ENCODE measurements around the gene BEGAIN. TPM values are rescaled to one million over a fixed set of nuclear protein-coding genes. Genes with fewer than 3 reads are reported as not detected.

Gene BEGAIN
- total and polyA plus RNA-seq, 7 donors = 0.36 to 1.4 (median 0.60) TPM

DNA sequence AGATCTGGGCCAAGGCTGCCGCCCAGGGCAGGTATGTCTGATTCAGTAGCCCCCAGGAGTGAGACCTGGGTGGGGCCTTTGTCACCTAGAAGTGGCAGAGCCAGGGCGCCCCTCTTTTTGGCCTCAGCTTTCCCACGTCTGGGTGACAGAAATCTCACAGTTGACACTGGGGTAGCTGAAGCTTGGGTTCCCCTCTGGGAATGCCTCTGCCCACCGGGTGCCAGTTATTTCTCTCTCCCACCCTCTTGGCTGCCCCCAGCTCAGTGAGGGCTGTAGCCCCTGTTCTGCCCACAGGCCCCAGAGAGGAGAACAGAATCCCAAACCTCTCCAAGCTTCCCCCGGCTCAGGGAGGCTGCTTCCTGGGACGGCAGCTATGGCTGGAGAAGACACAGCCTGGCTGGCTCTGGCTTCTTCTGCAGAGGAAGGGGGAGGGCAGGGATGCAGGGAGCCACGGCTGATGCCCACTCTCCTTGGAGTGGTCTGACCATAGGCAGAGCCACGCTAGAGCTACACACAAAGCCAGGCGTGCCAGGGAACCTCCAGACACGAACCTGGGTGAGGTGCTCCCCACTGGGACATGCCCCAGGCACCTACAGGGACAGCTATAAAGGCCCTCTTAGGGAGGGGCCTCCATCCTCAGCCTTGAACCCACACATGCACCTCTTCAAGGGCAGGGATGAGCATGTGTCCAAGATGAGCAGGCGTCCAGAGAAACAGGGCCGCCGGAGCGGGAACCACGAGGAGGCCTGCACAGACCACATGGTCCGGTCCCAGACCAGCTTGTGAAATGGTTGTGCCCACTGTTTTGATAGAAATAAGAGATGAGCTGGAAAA, 51.7 kb downstream of the BEGAIN start:
- WGBS, 2 donors = 87 to 92% methylated on average over 16 of the region's 16 CpGs
- peak; percentile 46 for DNase-seq
- H3K9me3 ChIP-seq = no peaks in the 10 kb centered on the region
- H3K4me3 ChIP-seq = no peak overlapping the region
- H3K4me1 ChIP-seq = peaks cover 0 to 20% (median 16%) of the 10 kb centered on the region in 4 donors
- no peaks in the 10 kb centered on the region for H3K36me3 ChIP-seq
- intact Hi-C loops (cut with DNase I) = no loop called here
- H3K27me3 ChIP-seq = no peaks in the 10 kb centered on the region
- H3K27ac ChIP-seq = no peak overlapping the region
- TF ChIP-seq POLR2A (IDR thresholded peaks at IDR 0.05) (no peak), POLR2AphosphoS5 (IDR thresholded peaks at IDR 0.05) (no peak), EP300 (IDR thresholded peaks at IDR 0.05) (no peak)
- TF ChIP-seq, protein P1, sequence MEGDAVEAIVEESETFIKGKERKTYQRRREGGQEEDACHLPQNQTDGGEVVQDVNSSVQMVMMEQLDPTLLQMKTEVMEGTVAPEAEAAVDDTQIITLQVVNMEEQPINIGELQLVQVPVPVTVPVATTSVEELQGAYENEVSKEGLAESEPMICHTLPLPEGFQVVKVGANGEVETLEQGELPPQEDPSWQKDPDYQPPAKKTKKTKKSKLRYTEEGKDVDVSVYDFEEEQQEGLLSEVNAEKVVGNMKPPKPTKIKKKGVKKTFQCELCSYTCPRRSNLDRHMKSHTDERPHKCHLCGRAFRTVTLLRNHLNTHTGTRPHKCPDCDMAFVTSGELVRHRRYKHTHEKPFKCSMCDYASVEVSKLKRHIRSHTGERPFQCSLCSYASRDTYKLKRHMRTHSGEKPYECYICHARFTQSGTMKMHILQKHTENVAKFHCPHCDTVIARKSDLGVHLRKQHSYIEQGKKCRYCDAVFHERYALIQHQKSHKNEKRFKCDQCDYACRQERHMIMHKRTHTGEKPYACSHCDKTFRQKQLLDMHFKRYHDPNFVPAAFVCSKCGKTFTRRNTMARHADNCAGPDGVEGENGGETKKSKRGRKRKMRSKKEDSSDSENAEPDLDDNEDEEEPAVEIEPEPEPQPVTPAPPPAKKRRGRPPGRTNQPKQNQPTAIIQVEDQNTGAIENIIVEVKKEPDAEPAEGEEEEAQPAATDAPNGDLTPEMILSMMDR (IDR thresholded peaks at IDR 0.05) = no peak

DNA sequence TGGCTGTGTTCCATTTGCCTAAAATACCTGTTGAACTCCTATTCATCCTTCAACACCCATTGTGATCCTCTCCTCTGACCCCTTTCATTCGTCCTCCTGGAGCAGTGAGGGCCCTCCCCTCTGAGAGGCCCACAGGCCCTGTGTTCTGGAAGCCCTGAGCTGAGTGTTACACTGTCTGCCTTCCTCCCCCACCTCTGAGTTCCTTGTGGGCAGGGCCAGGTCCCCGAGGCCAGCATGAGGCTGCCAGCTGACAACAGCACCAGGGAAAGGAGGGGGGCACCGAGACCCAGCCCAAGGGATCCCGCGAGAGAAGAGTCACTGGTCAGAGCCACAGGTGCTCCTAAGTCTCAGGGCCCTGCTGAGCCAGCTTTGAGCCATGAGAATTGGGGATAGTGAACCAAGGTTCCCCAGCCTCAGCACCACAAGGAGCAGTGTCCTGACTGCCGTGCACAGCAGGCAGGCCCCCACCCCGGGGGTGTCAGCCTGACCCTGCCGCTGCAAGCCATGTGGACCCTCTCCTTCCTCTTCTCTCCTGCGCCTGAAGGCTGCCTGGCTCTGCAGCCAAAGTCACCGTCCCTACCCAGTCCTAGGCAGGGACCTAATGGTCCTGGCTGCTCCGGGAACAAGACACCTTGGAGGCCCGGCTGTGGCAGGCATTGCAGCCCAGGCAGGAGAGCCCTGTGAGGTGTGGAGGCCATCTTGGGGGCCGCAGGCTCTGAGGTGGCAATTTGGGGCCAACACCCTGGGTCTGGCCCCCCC, 52.5 kb downstream of the BEGAIN start:
- intact Hi-C loops (cut with DNase I) = no loop called here
- DNase-seq = peak; percentile 53
- peaks cover 0 to 4% (median 2%) of the 10 kb centered on the region in 4 donors for H3K36me3 ChIP-seq
- no peak for TF ChIP-seq EP300 (IDR thresholded peaks at IDR 0.05)
- TF ChIP-seq, protein P1 (IDR thresholded peaks at IDR 0.05) = no peak
- no peak for TF ChIP-seq POLR2A (IDR thresholded peaks at IDR 0.05)
- no peak for TF ChIP-seq POLR2AphosphoS5 (IDR thresholded peaks at IDR 0.05)
- peak overlapping the region in 1 of 4 donors; percentile 72 for H3K27ac ChIP-seq
- WGBS, 2 donors = 69 to 73% methylated on average over 13 of the region's 13 CpGs
- H3K9me3 ChIP-seq = no peaks in the 10 kb centered on the region
- peaks cover 0 to 20% (median 16%) of the 10 kb centered on the region in 4 donors for H3K4me1 ChIP-seq
- H3K4me3 ChIP-seq = no peak overlapping the region
- no peaks in the 10 kb centered on the region for H3K27me3 ChIP-seq

DNA sequence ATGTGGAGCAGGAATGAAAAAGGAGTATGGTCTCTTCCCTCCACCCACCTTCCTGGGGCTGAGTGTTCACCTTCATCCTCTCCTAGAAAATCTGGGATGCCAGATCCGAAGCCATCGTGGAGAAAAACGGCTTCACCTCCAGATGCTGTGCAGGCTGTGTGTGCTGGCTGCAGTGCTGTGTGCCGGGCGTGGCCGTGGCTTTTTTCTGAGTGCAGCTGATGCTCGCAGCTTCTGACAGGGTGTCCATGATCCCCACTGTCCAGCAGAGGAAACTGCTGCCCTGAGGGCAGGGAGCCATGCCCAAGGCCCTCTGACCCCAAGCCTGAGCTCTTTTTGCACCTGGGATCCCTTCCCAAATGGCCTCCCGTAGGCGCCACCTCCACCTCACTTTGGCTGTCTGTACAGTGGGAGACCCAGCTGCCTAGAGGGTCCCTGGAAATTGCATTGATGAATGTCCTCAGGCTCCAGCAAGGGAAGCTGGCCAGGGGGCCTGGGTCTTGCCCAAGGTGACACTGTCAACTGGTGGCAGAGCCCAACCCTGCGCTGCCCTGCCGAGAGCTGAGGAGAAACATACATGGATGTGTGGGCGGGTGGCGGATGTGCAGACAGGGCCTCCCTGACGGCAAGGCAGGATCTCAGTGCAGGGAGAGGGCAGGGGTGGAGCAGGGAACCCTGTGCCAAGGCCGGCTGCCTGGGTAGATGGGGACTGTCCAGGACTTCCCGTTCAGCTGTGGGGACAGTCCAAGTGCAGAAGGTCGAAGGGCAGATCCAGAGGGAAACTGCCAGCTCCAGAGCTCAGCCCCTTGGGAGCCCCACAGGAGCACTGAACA, 53.3 kb downstream of the BEGAIN start:
- Histone ChIP-seq H3K27me3 (no peaks in the 10 kb centered on the region), H3K36me3 (peaks cover 0 to 13% (median 5%) of the 10 kb centered on the region in 4 donors), H3K9me3 (no peaks in the 10 kb centered on the region), H3K27ac (peak overlapping the region in 1 of 4 donors; percentile 72), H3K4me1 (peaks cover 0 to 20% (median 16%) of the 10 kb centered on the region in 4 donors), H3K4me3 (no peak overlapping the region)
- DNase-seq = peak; percentile 56
- intact Hi-C loops (cut with DNase I) = no loop called here
- WGBS, 2 donors = 36 to 66% methylated on average over 17 of the region's 17 CpGs
- TF ChIP-seq EP300 (IDR thresholded peaks at IDR 0.05) (no peak), POLR2A (IDR thresholded peaks at IDR 0.05) (no peak), POLR2AphosphoS5 (IDR thresholded peaks at IDR 0.05) (no peak)
- TF ChIP-seq, protein P1 (IDR thresholded peaks at IDR 0.05) = no peak

DNA sequence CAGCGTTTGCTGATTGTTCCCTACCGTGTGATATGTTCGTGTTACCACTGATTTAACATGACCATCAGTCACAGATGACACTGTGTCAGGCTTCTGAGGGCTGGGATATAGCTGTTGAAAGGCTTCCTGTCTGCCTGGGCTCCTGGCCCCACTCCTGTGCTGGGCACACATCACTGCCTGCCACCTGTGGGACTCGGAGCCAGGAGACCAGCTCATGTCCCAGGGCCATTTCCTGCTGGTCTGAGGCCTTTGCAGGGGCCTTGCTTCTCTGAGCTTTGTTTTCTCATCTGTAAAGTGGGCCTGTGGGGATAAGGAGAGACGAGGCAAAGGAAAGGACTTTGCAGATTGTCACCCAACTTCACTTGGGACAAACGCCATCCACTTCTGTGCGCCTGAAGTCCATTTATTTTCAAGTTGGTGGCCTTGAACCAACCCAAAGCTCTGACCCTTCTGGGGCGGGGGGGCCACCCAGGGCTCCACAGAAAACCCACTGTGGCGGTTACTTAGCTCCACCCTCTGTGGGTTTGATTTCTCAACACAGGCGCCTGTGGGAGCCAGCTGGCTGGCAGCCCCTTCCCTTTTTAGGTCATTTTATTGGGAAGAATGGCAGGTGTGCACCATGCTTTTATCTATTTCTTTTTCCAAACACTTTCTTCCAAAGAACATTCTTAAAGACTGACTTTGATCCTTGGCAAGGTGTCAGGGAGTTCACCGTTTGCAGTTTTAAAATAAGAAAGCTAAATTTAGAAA, 54.1 kb downstream of the BEGAIN start:
- DNase-seq = peak; percentile 74
- Histone ChIP-seq H3K4me1 (peaks cover 0 to 20% (median 16%) of the 10 kb centered on the region in 4 donors), H3K27ac (peak overlapping the region in 1 of 4 donors; percentile 72), H3K4me3 (no peak overlapping the region), H3K27me3 (no peaks in the 10 kb centered on the region), H3K9me3 (no peaks in the 10 kb centered on the region), H3K36me3 (peaks cover 0 to 16% (median 5%) of the 10 kb centered on the region in 4 donors)
- 46 to 49% methylated on average over 11 of the region's 11 CpGs for WGBS, 2 donors
- intact Hi-C loops (cut with DNase I) = no loop called here
- TF ChIP-seq POLR2AphosphoS5 (IDR thresholded peaks at IDR 0.05) = peak in 1 of 4 donors; percentile 15
- TF ChIP-seq, protein P1 (IDR thresholded peaks at IDR 0.05) = no peak
